GM20431 (cell line): Measurements from ENCODE around the gene LHX3.

ENCODE experiments used
- in situ Hi-C: fragments of 300-500 bp; cut with MseI, MboI; formaldehyde crosslinking; loops from one replicate; pipeline ENCODE4 v1.15.0; 2020; ENCODE audit warnings: low sequenced_read_pairs; ENCODE audit not compliant: unreplicated experiment

The LHX3 gene

GRCh38 chr9:136211006-136211405, 6.1 kb upstream of the LHX3 start:
- in situ Hi-C loops: no loop called here

- in situ Hi-C loops: no loop called here
Measured at GRCh38 chr9:136210276-136210675, 5.3 kb upstream of the LHX3 start.

GRCh38 chr9:136209786-136210185, 4.9 kb upstream of the LHX3 start:
- in situ Hi-C loops: no loop called here

GRCh38 chr9:136209232-136209631, 4.3 kb upstream of the LHX3 start:
- in situ Hi-C loops: no loop called here

GRCh38 chr9:136208675-136209074, 3.7 kb upstream of the LHX3 start:
- in situ Hi-C loops: no loop called here

- in situ Hi-C loops: no loop called here
Measured at GRCh38 chr9:136207616-136208015, 2.7 kb upstream of the LHX3 start.

- in situ Hi-C loops: no loop called here
Measured at GRCh38 chr9:136206602-136207275, 1.8 kb upstream of the LHX3 start.

- in situ Hi-C loops: no loop called here
Measured at GRCh38 chr9:136205707-136205992, 722 bp upstream of the LHX3 start.

GRCh38 chr9:136204145-136204805, 653 bp downstream of the LHX3 start:
- in situ Hi-C loops: no loop called here

GRCh38 chr9:136203408-136204144, 1.4 kb downstream of the LHX3 start:
- in situ Hi-C loops: no loop called here

- in situ Hi-C loops: no loop called here
Measured at GRCh38 chr9:136202454-136203407, 2.2 kb downstream of the LHX3 start.

GRCh38 chr9:136201609-136202453, 3.1 kb downstream of the LHX3 start:
- in situ Hi-C loops: no loop called here

GRCh38 chr9:136201174-136201573, 3.8 kb downstream of the LHX3 start:
- in situ Hi-C loops: no loop called here

- in situ Hi-C loops: no loop called here
Measured at GRCh38 chr9:136200424-136200823, 4.5 kb downstream of the LHX3 start.

GRCh38 chr9:136199391-136200288, 5.3 kb downstream of the LHX3 start:
- in situ Hi-C loops: no loop called here

- in situ Hi-C loops: no loop called here
Measured at GRCh38 chr9:136198605-136199083, 6.3 kb downstream of the LHX3 start.

GRCh38 chr9:136197930-136198604, 6.9 kb downstream of the LHX3 start:
- in situ Hi-C loops: no loop called here
